IPS-20b (cell line): Measurements from ENCODE around the gene FIGN.

Experiments used
- H3K27ac ChIP-seq: one replicate; pipeline ENCODE4 v1.5.1; 2013; ENCODE audit warnings: low read length
- H3K27me3 ChIP-seq: 2 replicates; pipeline ENCODE4 v1.6.1; 2013; ENCODE audit warnings: mild to moderate bottlenecking, low read length, inconsistent platforms; ENCODE audit not compliant: insufficient read depth
- H3K36me3 ChIP-seq: 2 replicates; pipeline ENCODE4 v1.6.1; 2013; ENCODE audit warnings: low read depth, mild to moderate bottlenecking, inconsistent platforms, low read length, moderate library complexity; ENCODE audit not compliant: insufficient read depth
- H3K4me1 ChIP-seq: 2 replicates; pipeline ENCODE4 v1.6.1; 2013; ENCODE audit warnings: mild to moderate bottlenecking, control low read depth, inconsistent platforms, low read length, moderate library complexity; ENCODE audit not compliant: insufficient read depth
- H3K4me3 ChIP-seq: 2 replicates; pipeline ENCODE4 v1.5.1; 2013; ENCODE audit warnings: mild to moderate bottlenecking, low read length, inconsistent platforms
- H3K9ac ChIP-seq: 2 replicates; pipeline ENCODE4 v1.6.1; 2013; ENCODE audit warnings: low read depth, mild to moderate bottlenecking, inconsistent platforms, low read length, moderate library complexity
- H3K9me3 ChIP-seq: 2 replicates; pipeline ENCODE4 v1.6.1; 2013; ENCODE audit warnings: mild to moderate bottlenecking, low read depth, low read length, inconsistent platforms; ENCODE audit not compliant: insufficient read depth

FIGN gene

GRCh38 chr2:163573652-163574051 lies 162.2 kb downstream of the FIGN start:
- no peaks in the 10 kb centered on the region for H3K36me3 ChIP-seq
- H3K27me3 ChIP-seq, result no peaks in the 10 kb centered on the region

DNA sequence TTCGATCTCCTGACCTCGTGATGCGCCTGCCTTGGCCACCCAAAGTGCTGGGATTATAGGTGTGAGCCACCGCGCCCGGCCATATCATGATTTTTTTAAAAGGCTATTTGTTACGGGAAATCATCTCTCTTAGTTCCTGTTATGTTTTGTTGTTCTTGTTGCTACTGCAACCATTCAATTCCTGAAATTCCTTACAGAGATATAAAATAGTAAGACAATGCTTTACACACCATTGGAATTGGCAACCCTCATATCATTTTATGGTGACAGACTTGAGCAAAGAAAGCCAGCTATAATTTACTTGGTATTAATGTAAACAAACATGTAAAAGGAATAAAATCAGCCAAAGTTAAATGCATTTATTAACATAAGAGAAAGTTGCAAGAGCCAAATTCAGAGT lies 163.0 kb downstream of the FIGN start:
- Histone ChIP-seq H3K27me3 (no peaks in the 10 kb centered on the region), H3K36me3 (no peaks in the 10 kb centered on the region), H3K4me1 (no peaks in the 10 kb centered on the region), H3K9ac (no peak overlapping the region), H3K9me3 (no peaks in the 10 kb centered on the region), H3K4me3 (no peak overlapping the region), H3K27ac (no peak overlapping the region)

More at GRCh38 chr2:163573652-163574051, 162.2 kb downstream of the FIGN start:
- Histone ChIP-seq H3K4me1 (no peaks in the 10 kb centered on the region), H3K27ac (no peak overlapping the region), H3K9me3 (no peaks in the 10 kb centered on the region), H3K4me3 (no peak overlapping the region), H3K9ac (no peak overlapping the region)

DNA sequence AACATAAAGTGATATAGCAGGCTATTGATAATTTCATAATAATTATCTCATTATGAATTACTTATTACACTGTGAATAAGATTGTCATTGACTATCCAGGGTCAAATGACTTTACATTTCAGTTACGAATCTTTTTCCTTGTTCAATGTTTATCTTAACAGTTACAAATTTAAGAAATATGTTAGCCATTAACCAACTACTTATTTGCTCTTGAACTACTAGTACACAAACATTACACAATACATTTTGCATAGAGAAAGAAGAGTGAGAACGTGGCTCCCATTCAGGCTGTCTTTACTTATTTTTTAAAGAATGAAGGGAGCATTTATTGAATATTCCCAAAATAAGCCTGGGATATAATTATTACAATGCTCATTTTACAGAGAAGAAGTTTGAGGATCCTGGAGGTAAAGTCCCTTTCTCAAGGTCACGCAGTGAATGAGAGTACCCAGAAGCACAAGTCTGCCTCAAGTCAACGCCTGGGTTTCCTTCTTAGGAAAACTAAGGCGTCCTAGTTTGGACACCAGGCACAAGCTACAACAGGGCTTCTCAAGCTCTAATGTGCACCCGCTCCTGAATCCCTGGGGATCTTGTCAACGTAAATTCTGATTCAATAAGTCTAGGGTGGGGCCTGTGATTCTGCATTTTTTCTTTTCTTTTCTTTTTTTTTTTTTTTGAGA lies 164.2 kb downstream of the FIGN start:
- no peak overlapping the region for H3K9ac ChIP-seq

GRCh38 chr2:163570391-163570790 lies 165.4 kb downstream of the FIGN start:
- H3K4me3 ChIP-seq, result no peak overlapping the region
- no peaks in the 10 kb centered on the region for H3K9me3 ChIP-seq
- H3K27ac ChIP-seq, result no peak overlapping the region
- H3K4me1 ChIP-seq, result no peaks in the 10 kb centered on the region
- H3K36me3 ChIP-seq, result no peaks in the 10 kb centered on the region
- no peak overlapping the region for H3K9ac ChIP-seq
- no peaks in the 10 kb centered on the region for H3K27me3 ChIP-seq

More for the DNA sequence above, 164.2 kb downstream of the FIGN start:
- Histone ChIP-seq H3K4me1 (no peaks in the 10 kb centered on the region), H3K9me3 (no peaks in the 10 kb centered on the region), H3K36me3 (no peaks in the 10 kb centered on the region), H3K4me3 (no peak overlapping the region), H3K27ac (no peak overlapping the region), H3K27me3 (no peaks in the 10 kb centered on the region)

DNA sequence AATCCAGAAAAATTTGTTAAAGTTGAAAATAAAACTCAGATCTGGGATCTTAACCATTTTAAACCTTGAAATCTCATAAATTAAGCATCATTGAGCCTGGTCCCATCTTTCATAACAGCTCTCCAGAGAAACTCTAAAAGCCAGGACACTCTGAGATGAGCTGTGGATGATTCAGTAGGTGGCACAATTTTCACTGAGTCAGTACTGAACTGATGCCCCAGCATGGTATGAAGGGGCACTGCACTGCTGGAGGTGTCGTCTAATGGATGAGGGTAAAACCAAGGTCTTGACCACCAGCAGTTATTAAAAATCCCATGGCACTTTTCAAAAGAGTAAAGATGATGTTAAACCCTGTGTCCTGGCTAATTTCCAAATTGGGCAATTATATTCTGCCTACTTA lies 170.6 kb downstream of the FIGN start:
- no peak overlapping the region for H3K27ac ChIP-seq
- no peak overlapping the region for H3K9ac ChIP-seq
- no peaks in the 10 kb centered on the region for H3K27me3 ChIP-seq
- no peaks in the 10 kb centered on the region for H3K36me3 ChIP-seq
- H3K9me3 ChIP-seq, result no peaks in the 10 kb centered on the region
- no peaks in the 10 kb centered on the region for H3K4me1 ChIP-seq
- H3K4me3 ChIP-seq, result no peak overlapping the region

- no peak overlapping the region for H3K4me3 ChIP-seq
- H3K4me1 ChIP-seq, result no peaks in the 10 kb centered on the region
- H3K27me3 ChIP-seq, result no peaks in the 10 kb centered on the region
- no peaks in the 10 kb centered on the region for H3K36me3 ChIP-seq
- H3K9me3 ChIP-seq, result no peaks in the 10 kb centered on the region
- H3K27ac ChIP-seq, result no peak overlapping the region
- H3K9ac ChIP-seq, result no peak overlapping the region
Measured at GRCh38 chr2:163564236-163564635, 171.6 kb downstream of the FIGN start.

GRCh38 chr2:163563336-163563735 lies 172.5 kb downstream of the FIGN start:
- H3K9me3 ChIP-seq, result no peaks in the 10 kb centered on the region
- H3K4me1 ChIP-seq, result no peaks in the 10 kb centered on the region
- H3K4me3 ChIP-seq, result no peak overlapping the region
- no peak overlapping the region for H3K9ac ChIP-seq
- H3K36me3 ChIP-seq, result no peaks in the 10 kb centered on the region
- H3K27ac ChIP-seq, result no peak overlapping the region
- H3K27me3 ChIP-seq, result no peaks in the 10 kb centered on the region

DNA sequence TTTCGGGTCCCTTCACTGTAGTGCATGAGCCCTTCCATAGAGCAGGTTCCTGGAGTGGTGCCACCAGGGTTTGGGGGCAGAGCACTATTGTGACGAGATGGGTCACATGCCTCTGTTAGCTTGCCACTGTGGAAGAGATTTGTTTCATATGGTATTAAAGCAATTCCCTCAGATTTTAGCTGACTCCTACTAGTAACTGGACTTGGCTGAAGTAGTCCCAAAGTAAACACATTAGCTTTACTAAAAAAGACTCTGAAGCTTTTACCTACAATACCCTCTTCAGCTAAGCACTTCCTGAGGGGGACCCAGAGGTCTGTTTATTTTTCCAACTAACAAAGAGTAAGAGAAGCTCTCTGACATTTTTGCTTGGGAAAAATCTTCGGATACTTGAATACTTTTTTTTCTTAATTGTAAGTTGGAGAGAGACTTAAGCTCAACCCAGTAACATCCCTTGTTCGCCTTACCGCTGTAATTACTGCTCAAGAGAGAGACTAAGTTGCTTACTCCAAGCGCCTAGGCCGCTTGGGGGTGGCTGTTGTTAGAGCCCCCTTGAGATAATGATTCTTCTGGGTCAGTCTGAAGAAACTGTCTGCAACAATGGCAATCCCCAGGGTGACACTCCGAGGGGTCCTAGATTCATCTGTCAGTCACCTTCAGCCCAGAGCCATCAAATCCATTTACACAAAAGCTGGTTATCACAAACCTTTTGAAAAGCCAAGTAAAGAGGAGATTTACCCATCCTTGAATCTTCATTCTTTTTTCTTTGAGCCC lies 177.4 kb downstream of the FIGN start:
- H3K27ac ChIP-seq, result no peak overlapping the region
- no peaks in the 10 kb centered on the region for H3K4me1 ChIP-seq
- no peaks in the 10 kb centered on the region for H3K27me3 ChIP-seq
- no peaks in the 10 kb centered on the region for H3K9me3 ChIP-seq
- H3K4me3 ChIP-seq, result no peak overlapping the region
- H3K9ac ChIP-seq, result no peak overlapping the region
- no peaks in the 10 kb centered on the region for H3K36me3 ChIP-seq

DNA sequence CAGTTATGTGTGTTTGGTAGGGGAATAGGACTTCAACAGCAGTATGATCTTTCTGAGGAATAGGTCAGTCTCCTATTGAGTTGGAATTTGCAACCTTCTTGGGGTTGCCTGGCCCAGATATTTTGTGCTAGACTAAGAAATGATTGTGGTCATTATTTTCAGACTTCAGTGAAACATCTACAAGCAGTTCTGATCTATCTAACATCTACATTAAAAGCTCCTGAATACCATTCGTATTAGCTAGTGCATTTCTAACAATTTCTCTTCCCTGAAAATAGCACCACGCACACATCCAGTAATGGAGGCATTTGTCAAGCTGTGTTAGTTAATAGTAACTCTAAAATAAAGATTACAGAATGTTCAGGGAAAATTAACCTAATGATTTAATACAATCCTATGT lies 179.3 kb downstream of the FIGN start:
- H3K36me3 ChIP-seq, result no peaks in the 10 kb centered on the region
- H3K27ac ChIP-seq, result no peak overlapping the region
- H3K4me1 ChIP-seq, result no peaks in the 10 kb centered on the region
- H3K27me3 ChIP-seq, result no peaks in the 10 kb centered on the region
- no peak overlapping the region for H3K4me3 ChIP-seq
- no peak overlapping the region for H3K9ac ChIP-seq
- no peaks in the 10 kb centered on the region for H3K9me3 ChIP-seq

- no peak overlapping the region for H3K4me3 ChIP-seq
- no peaks in the 10 kb centered on the region for H3K4me1 ChIP-seq
- H3K36me3 ChIP-seq, result no peaks in the 10 kb centered on the region
- no peaks in the 10 kb centered on the region for H3K27me3 ChIP-seq
- H3K27ac ChIP-seq, result no peak overlapping the region
- no peaks in the 10 kb centered on the region for H3K9me3 ChIP-seq
- no peak overlapping the region for H3K9ac ChIP-seq
Measured at GRCh38 chr2:163554864-163555263, 180.9 kb downstream of the FIGN start.

- Histone ChIP-seq H3K9me3 (no peaks in the 10 kb centered on the region), H3K4me3 (no peak overlapping the region), H3K27me3 (no peaks in the 10 kb centered on the region), H3K27ac (no peak overlapping the region), H3K4me1 (no peaks in the 10 kb centered on the region), H3K36me3 (no peaks in the 10 kb centered on the region), H3K9ac (no peak overlapping the region)
Measured at GRCh38 chr2:163553601-163554000, 182.2 kb downstream of the FIGN start.

- Histone ChIP-seq H3K36me3 (no peaks in the 10 kb centered on the region), H3K4me1 (no peaks in the 10 kb centered on the region), H3K27me3 (no peaks in the 10 kb centered on the region), H3K27ac (no peak overlapping the region), H3K4me3 (no peak overlapping the region), H3K9me3 (no peaks in the 10 kb centered on the region), H3K9ac (no peak overlapping the region)
Measured at GRCh38 chr2:163552758-163553157, 183.1 kb downstream of the FIGN start.
